Activated T-helper 9 cell treated with anti-CD3 and anti-CD28 coated beads, Interleukin-2, amount 50 U/mL, for 16 hours (primary cell): ENCODE measurements around the gene OTOGL.
"Not testable (repeated sequence)": the region's sequence is repeated elsewhere in the genome, so short reads cannot be mapped to it uniquely, and the experiment has no call there.

Source experiments
- DNase-seq: peaks from one replicate; pipeline ENCODE4 v3.0.0-alpha.2; 2020; ENCODE audit warnings: low read depth

Gene OTOGL

GRCh38 chr12:80226576-80226975 is 127.2 kb downstream of the OTOGL start:
- no peak for DNase-seq

GRCh38 chr12:80227904-80228303 is 128.6 kb downstream of the OTOGL start:
- not testable (repeated sequence) for DNase-seq

DNA sequence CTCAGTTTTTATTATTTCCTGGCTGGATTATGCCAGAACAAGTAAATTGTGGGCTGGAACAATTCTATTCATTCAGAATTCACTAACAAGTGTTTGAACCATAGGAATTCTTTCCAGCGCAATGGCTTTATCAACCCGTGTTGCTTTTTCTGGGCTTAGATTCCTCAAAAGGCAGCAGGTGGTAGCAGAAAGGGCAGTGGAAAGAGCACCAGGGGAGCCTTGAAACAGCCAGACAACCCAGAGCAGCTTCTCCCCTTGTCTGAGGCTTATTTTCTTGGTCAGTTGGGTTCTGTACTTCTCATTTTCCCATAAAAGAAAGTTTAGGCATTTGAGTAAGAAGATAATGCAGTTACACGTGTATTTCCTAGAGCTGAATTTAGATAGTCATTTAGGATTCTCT is 130.7 kb downstream of the OTOGL start:
- no peak for DNase-seq

GRCh38 chr12:80232837-80233236 is 133.5 kb downstream of the OTOGL start:
- no peak for DNase-seq

GRCh38 chr12:80233926-80234325 is 134.6 kb downstream of the OTOGL start:
- no peak for DNase-seq

- DNase-seq: no peak
Observed at GRCh38 chr12:80234667-80235066, 135.3 kb downstream of the OTOGL start.

GRCh38 chr12:80235944-80236343 is 136.6 kb downstream of the OTOGL start:
- DNase-seq: no peak

DNA sequence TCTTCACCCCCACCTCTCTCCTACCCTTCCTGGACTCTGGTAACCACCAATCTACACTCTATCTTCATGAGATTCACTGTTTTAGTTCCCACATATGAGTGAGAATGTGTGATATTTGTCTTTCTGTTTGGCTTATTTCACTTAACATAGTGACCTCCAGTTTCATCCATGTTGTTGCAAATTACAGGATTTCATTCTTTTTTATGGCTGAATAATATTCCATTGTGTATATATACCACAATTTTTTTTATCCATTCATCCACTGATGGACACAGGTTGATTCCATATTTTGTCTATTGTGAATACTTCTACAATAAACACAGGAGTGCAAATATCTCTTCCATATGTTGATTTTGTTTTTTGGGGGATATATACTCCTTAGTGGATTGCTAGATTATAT is 140.5 kb downstream of the OTOGL start:
- DNase-seq: no peak

- no peak for DNase-seq
Observed at GRCh38 chr12:80241576-80242273, 142.4 kb downstream of the OTOGL start.

DNA sequence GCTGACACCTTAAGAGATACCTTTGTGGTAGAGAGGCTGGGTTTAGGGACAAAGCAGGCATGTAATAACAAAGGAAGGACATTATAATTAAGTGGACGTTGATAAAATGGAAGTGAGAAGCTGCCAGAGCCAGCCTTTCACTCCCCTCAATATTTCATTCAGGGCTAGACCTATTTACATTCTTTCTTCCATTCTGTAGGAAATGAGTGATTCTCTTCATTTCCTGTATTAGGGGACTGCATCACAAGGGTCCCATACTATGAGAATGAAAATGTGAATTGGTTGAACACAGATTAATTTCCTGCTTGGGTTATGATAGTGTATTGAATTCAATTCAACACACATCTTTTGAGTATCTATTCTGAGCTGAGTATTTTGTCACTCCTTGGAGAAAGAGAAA is 143.0 kb downstream of the OTOGL start:
- DNase-seq: no peak

DNA sequence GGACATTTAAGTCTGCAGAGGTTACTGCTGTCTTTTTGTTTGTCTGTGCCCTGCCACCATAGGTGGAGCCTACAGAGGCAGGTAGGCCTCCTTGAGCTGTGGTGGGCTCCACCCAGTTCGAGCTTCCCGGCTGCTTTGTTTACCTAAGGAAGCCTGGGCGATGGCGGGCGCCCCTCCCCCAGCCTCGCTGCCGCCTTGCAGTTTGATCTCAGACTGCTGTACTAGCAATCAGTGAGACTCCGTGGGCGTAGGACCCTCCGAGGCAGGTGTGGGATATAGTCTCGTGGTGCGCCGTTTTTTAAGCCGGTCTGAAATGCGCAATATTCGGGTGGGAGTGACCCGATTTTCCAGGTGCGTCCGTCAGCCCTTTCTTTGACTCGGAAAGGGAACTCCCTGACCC is 150.2 kb downstream of the OTOGL start:
- DNase-seq: not testable (repeated sequence)

- DNase-seq: no peak
Observed at GRCh38 chr12:80257920-80258319, 158.6 kb downstream of the OTOGL start.

GRCh38 chr12:80260269-80260668 is 160.9 kb downstream of the OTOGL start:
- no peak for DNase-seq

DNA sequence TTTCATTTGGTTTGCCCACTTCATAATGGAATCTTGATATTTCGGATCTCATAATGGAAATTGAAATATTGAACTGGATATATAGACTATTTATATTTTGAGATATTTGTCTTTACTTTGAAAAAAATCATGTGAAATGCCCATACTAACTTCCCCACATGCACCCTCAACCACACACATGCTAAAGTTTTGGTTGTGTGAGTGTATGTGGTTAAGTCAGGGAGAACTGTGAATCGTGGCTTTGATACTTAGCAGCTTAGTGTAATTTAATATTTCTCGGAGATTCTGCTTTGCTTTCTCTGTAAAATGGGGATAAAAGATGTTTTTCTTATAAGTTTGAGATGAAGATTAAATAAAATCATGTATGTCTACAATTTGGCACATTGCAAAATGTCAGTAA is 162.1 kb downstream of the OTOGL start:
- no peak for DNase-seq

DNA sequence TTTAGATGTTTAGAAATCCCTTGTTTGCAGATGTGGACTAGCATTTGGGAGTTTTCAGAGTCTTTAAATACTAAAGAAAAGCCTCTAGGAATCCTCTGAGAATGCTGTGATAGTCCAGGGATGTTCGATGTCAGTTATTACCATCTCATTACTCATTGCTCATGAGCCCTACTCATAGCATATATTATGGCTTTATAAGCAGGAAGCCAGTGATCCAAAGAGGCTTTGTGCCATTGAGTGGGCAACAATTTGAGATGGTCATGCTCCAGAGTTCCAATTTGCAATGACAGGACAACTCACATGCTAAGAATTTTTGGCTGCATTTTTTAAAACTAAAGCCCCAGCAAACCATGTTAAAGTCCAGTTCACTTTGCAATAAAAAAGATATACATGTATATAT is 163.0 kb downstream of the OTOGL start:
- DNase-seq: no peak

GRCh38 chr12:80262771-80263170 is 163.4 kb downstream of the OTOGL start:
- DNase-seq: no peak

DNA sequence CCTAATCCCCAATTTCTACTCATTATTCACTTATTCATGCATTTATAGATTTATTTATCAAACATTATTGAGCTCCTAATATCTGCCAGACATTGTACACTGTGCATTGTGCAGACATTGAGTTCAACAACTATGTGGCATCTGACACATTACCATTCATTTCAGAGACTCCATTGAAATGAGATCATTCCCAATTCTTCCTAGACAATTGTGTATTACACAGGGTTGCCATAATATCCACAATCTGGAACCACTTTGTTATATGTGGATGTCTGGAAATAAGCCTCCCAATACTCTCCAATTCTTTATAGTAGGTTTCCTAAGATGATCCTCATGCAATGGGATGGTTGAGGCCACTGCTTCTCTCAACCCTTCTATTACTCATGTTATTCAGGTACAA is 165.0 kb downstream of the OTOGL start:
- no peak for DNase-seq

DNA sequence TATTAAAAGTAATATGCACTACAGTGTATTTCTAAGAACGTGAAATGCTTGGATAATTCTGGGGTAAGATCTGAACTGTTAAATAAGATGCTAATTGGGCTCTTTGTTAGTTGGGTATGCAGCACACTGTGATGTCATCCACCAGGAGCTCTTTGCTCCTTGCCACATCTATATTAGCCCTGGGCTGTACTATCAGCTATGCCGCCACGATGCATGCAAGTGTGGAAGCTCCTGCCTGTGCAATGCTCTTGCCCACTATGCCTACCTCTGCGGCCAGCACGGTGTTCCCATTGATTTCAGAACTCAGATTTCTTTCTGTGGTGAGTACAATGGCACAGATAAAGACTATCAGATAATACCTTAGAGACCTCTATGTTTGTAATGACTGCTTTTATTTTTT is 165.6 kb downstream of the OTOGL start:
- DNase-seq: no peak

GRCh38 chr12:80268924-80269749 is 169.8 kb downstream of the OTOGL start:
- DNase-seq: no peak

DNA sequence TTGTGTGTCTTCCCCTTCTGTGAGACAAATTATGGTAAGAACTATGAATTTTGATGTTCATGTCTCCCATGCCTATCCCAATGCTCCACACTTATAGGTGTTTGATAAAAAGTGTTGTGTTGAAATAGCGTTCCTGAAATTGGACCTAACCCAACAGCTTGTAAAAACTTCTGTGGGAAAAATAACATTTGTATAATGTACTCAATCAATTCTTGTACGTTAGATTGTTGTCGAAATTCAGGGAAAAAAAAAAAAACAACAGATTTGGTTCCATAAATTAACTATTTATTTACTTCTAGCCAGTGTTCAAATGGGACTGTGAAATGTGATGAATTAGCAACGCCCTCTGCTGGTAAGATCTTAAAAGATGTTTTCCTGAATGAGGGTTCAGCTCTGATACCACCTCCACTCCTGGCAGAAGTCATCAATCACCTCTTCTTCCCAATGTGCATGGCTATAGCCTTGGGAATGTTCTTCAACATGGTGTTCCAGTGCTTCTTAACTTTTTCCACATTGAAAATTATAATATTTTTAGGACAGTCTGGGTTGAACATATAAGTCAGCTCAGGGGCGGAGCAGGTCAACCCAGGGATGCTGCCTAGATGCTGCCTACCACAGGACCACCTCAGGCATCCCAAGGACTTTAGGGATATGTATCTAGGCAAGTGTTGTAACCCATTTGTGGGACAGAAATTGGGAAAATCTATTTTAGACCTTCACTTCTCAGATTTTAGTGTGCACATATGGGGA is 170.6 kb downstream of the OTOGL start:
- DNase-seq: no peak

DNA sequence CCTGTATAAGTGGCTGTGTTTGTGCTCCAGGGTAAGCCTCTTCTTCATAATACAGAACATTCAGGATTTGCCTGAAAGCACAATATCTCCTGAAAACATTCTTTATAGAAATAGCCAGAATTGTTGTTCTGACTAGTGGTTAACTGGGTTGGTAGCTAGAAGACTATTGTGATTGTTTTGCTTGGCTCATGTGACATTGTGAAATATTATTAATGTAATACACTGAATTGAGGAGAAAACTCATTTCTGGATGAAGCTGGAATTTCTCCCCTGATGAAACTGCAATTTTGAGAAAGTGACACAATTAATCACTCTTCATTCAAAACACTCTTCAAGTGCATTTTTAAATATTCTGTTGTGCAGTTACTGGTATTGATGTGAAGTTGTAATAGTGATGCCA is 172.4 kb downstream of the OTOGL start:
- DNase-seq: no peak

DNA sequence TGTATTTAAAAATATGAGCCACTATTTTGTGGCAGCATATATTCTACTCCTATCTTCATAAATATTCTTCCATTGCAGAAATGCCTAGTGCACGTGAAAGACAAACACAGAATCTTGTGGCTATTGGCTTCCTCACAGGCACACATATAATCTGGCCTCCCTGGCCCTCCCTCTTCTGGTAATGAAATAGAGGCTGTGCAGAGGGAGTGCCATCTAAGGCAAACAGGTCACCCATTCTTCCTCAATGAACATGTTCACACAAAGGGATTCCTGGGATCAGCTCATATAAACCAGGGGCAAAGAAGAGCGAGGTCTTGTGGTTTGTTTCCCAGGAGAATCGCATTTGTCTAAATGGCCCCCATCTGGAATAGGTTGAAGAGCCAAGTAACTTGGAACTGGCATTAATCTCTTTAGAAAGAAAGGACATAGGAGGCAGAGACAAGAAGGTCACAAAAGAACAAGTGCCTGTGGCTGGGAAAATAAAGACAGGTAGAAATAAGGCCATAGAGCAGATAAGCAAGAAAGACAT is 173.1 kb downstream of the OTOGL start:
- no peak for DNase-seq

DNA sequence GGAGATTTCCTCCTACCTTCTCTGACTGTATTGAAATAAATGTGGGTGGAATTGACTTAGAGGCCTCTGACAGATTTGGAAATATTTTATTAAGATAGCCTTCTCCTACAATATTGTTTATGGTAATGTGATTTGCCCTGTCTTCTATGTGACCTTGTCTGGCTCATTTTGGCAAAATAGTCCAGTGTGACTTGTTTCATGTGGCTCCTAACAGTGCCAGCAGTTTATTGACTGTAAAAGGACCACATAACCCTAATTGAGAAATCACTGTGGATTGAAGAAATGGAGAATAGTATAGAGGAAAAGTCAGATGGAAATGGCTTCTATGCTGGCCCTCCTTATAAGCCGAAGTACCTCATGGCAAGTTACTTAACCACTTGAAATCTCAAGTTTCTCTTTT is 173.8 kb downstream of the OTOGL start:
- no peak for DNase-seq
